ENCODE measurements around the gene RFC5.
A peak's percentile ranks its signal among the peaks of the same experiment; 100 is the strongest.
"Not testable (repeated sequence)": the region's sequence is repeated elsewhere in the genome, so short reads cannot be mapped to it uniquely, and the experiment has no call there.

RFC5 gene

GRCh38 chr12:118053071-118053985, 36.8 kb downstream of the RFC5 start:
- no peak for DNase-seq

GRCh38 chr12:118055144-118055557, 38.6 kb downstream of the RFC5 start:
- DNase-seq = peak; percentile 36

DNA sequence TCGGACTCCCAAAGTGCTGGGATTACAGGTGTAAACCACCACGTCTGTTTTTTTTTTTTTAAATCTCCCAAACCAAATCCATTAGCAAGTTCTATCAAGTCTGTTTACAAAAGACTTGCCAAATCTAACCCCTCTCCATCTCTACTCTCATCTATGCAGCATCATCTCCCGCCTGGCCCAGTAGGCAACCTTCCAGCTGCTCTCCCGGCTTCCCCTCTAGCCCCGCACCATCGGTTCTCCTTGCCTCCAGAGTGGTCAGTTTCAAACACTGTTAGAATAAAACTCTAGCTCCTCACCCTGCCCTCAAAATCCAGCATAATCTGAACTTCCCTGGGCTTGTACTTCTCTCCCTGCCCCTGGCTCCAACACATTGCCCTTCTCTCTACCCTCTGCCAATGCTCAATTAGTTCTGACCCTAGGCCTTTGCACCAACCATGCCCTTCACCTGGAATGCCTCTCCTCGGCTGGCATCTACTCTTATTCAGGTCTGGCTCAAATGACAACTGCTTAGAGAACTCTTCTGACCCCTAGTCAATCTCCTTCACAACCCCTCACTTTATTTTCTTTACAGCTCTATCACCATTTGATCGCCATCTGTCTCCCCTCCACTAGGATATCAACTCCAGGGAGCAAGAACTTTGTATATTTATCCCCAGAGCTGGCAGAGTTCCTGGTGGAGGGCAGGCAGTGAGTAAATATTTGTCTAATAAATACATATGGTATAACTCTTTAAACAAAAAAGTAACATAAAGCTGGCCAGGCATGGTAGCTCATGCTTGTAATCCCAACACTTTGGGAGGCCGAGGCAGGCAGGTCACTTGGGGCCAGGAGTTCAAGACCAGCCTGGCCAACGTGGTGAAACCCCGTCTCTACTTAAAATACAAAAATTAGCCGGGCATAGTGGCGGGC, 39.6 kb downstream of the RFC5 start:
- no peak for DNase-seq

GRCh38 chr12:118058227-118058626, 41.7 kb downstream of the RFC5 start:
- no peak for DNase-seq

DNA sequence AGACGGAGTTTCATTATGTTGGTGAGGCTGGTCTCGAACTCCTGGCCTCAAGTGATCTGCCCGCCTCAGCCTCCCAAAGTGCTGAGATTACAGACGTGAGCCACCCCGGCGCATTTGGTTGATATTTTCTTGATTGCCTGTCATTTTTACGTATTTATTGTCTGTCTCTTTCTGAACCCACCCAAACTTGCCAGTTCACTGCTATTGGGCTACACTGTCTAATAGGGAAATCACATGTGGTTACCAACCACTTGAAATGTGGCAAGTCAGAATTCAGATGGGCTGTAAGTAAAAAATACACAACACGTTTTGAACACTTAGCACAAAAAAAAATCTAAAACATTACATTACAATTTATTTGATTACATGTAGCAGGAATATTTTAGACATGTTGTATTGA, 42.4 kb downstream of the RFC5 start:
- DNase-seq = no peak

DNA sequence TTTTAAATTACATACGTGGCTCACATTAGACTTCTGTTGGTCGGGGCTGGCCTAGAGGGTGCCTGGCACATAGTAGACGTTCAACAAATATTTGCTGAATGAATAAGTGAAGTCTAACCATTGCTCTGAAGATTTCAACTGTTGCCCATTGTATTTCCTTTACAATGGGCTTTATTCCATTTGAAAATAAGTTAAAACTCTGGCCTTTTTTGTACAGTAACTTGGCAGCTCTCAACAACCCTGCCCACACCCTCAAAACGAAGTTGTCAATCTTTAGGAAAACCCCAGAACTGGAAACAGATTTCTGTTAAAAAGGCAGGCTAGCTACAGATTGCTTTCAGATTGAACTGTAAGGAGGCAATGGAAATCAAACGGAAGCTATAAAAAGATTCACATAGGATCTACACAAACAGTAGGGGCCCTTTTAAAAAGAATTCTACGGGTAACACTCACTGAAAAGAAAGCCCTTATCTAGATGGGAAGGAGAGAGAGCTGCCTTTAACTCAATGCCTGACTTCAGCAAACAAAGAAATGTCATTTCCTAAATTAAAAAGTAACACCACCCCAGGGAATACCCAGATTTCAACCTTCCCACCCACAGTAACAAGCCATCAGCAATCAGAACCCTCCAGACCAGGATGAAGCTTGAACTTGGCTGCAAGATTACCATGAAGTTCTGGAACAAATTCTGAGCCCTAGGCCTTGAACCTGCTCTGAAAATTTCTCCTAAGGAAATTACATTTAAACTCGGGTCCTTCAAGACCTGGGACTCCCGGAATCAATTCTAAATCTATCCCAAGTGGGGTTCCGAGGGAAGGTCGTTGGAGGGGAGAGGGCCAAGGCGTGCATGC, 43.1 kb downstream of the RFC5 start:
- DNase-seq = no peak

GRCh38 chr12:118060301-118061010, 44.0 kb downstream of the RFC5 start:
- no peak for DNase-seq

DNA sequence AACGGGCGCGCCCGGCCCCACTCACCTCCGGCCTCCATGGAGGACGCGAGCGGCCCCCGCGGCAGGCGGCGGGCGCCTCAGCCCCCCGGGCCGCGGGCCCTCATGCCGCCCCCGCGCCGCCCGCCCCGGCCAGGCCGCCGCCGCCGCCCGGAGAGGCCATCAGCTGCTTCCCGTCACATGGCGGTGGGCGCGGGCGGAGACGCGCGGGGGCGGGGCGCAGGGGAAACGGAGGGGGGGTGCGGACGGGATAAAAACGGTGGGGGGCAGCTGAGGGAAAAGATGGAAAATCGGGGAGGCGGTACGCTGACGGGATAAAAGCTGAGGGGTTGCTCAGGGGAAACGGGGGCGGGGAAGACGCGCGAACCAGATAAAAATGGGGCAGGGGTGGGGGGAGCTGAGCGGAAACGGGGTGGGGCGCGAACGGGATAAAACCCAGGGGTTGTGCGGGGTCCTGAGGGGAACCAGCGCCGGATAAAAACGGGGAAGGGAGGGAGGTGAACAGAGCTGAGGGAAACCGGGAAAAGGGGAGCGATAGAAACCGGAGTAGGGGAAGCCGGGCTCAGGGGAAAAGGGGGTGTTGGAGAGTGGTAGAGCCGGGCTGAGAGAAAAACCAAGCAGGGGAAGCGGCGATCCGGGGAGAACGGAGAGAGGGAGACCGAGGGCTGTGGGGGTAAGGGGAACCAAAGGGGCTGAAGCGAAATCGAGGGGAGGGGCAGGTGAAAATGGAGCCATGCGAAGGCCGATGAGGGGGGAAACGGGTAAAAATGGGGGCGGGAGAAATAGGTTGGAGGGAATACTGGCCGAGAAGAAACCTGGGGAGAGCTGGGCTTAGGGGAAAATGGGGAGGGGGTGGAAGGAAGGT, 44.7 kb downstream of the RFC5 start, which contains the start of gene WSB2:
Gene WSB2 (minus strand): TSS at position 169 of the 862 bp plus-strand sequence. CDS start 131 bp downstream, at position 38.
- DNase-seq = no peak

DNA sequence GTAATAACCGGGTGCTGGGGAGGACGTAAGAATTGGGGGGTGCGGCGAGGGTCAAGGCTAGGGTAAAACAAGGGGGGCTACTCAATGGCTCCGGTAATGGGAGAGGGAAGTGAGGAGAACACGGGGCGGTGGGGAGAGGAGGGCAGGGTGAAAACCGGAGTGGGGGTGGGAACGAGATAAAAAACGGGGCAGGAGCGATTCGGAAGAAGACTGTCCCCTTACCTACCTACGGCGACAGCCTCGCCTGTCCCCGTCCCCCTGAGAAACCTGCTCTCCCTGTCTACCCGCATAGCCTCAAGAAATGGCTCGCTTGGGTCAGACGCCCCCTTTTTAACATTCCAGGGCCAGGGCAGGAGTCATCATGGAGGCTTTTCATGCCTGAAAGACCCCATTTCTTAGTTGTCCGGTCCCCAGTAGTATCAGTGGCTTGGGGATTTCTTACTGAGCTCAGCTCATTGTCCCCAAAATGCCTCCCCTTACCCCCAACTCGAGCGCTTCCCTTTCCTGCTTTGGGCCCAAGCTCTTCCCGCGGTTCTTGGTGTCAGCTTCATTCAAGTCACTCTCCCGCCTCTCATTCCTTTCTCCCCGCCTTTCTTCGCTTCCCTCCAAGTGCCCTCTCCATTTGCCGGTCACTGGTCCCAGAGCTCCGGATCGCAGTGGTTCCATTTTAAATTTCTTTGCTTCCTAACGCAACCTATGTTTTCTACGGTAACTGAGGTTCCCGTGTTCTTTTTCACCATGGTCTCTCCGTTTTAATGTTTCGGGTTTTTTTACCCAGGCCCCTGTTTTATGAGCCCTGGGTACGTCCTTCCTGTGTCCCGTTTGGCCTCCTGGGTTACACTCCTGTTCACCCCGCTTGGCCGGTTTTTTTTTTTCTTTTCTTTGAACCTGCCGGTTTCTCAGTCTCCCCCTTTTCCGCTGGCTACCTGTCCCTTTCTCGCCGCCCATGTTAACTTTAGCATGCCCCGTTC, 45.7 kb downstream of the RFC5 start:
- DNase-seq = peak; percentile 51

DNA sequence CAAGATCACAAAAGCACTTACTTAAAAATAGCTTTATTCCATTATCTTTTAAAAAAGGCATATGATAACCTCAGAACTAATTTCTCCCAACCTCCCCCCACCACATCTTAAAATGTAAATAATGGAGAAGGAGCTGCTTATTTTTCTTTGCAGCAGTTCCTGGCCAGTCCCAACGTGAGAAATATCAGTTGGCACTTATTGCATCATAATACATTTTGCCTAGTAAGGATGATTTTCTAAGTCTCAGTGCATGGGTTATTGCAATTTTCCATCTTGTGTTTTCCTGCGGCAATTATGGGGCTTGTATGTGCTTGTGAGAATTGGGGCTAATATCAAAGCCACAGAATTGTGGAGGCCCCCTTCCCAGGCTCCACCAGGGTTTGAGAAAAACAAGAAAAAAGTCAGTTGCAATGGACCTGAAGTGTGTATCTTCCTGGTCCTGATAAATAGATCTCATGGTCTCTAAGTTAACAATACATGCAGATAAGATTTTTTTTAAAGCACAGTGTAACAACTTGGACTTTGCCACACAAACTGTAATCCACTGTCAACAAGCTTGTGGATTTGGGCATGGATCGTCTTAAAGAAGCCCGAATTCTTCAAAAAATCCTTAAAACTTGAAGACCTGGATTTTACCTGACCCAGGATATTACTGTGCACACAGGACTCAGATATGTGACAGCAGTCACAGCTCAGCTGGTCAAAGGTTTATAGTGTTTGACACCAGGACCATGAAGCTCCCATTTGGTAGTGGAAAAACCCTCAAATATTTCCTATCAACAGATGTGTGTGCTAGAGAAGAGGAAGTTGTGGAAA, 47.3 kb downstream of the RFC5 start:
- DNase-seq = no peak

GRCh38 chr12:118064608-118065007, 48.1 kb downstream of the RFC5 start:
- no peak for DNase-seq

GRCh38 chr12:118065380-118065779, 48.9 kb downstream of the RFC5 start:
- no peak for DNase-seq

DNA sequence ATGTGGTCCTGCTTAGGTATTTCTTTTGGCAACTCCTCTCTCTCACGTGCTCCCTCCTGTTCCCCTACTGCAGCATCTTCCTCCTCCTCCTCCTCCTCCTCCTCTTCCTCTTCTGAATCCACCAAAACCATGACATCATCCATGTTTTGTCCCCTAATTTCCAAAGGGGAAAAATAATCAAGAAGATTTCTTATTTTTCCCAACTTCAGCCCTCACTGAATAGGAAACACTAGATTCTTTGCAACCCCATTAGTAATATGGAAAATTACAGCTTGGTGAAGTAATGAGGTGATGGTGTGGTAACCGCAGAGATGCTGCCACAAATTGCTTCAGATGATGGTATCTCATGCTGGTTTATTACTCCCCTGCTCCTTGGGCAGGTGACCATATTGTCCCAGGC, 51.9 kb downstream of the RFC5 start:
- DNase-seq = no peak

DNA sequence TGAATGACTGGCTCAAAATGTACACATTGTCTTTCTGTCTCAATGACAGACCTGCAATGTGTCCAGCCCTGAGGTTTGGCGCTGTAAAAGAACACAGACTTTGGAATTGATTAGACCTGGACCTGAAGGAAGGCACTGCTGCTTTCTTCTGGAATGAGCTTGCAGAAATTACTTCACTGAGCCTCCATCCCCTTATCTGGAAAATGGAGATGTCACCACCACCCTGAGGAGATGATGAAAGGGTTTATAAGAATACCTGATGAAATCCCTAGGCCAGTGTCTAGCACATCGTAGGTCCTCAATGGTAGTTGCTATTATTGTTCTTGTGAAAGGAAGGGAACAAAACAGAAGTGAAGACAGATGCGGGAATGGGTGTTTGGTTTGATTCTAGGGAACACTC, 54.1 kb downstream of the RFC5 start:
- no peak for DNase-seq

- no peak for DNase-seq
Measured at GRCh38 chr12:118073768-118074167, 57.3 kb downstream of the RFC5 start.

- not testable (repeated sequence) for DNase-seq
Measured at GRCh38 chr12:118081521-118081920, 65.0 kb downstream of the RFC5 start.

Data from GDM1 (cell line).